Measurements from ENCODE around the gene ZIC2.

ZIC2 gene

GRCh38 chr13:99976575-99976974, 5.0 kb upstream of the ZIC2 start:
- Mint-ChIP-seq H3K27me3 (peaks cover 52% of the 10 kb centered on the region), H3K9me3 (ENCODE audit: low read depth) (peaks cover 23% of the 10 kb centered on the region), H3K27ac (no peak overlapping the region), H3K36me3 (peaks cover 5% of the 10 kb centered on the region), H3K4me3 (no peak overlapping the region), H3K4me1 (ENCODE audit: low read depth) (peaks cover 16% of the 10 kb centered on the region)

- Mint-ChIP-seq H3K4me1 (ENCODE audit: low read depth) (peaks cover 10% of the 10 kb centered on the region), H3K4me3 (no peak overlapping the region), H3K36me3 (peaks cover 5% of the 10 kb centered on the region), H3K9me3 (ENCODE audit: low read depth) (peaks cover 23% of the 10 kb centered on the region), H3K27ac (no peak overlapping the region), H3K27me3 (peaks cover 47% of the 10 kb centered on the region)
These were observed 4.2 kb upstream of the ZIC2 start for GRCh38 chr13:99977334-99977911.

- H3K27me3 Mint-ChIP-seq = peaks cover 46% of the 10 kb centered on the region
- H3K36me3 Mint-ChIP-seq = peaks cover 4% of the 10 kb centered on the region
- peaks cover 20% of the 10 kb centered on the region for H3K9me3 Mint-ChIP-seq (ENCODE audit: low read depth)
- no peak overlapping the region for H3K27ac Mint-ChIP-seq
- H3K4me1 Mint-ChIP-seq (ENCODE audit: low read depth) = peaks cover 11% of the 10 kb centered on the region
- no peak overlapping the region for H3K4me3 Mint-ChIP-seq
These were observed 3.4 kb upstream of the ZIC2 start for GRCh38 chr13:99977912-99978798.

- no peak overlapping the region for H3K27ac Mint-ChIP-seq
- peaks cover 2% of the 10 kb centered on the region for H3K36me3 Mint-ChIP-seq
- peaks cover 14% of the 10 kb centered on the region for H3K9me3 Mint-ChIP-seq (ENCODE audit: low read depth)
- H3K27me3 Mint-ChIP-seq = peaks cover 44% of the 10 kb centered on the region
- peak overlapping the region; percentile 23 for H3K4me3 Mint-ChIP-seq
- peaks cover 13% of the 10 kb centered on the region for H3K4me1 Mint-ChIP-seq (ENCODE audit: low read depth)
These were observed 2.7 kb upstream of the ZIC2 start for GRCh38 chr13:99978799-99979452.

- H3K9me3 Mint-ChIP-seq (ENCODE audit: low read depth) = peaks cover 14% of the 10 kb centered on the region
- H3K4me1 Mint-ChIP-seq (ENCODE audit: low read depth) = peaks cover 19% of the 10 kb centered on the region
- H3K36me3 Mint-ChIP-seq = peaks cover 2% of the 10 kb centered on the region
- H3K4me3 Mint-ChIP-seq = no peak overlapping the region
- no peak overlapping the region for H3K27ac Mint-ChIP-seq
- peaks cover 44% of the 10 kb centered on the region for H3K27me3 Mint-ChIP-seq
These were observed 2.0 kb upstream of the ZIC2 start for GRCh38 chr13:99979453-99980200.

GRCh38 chr13:99980201-99980823, 1.3 kb upstream of the ZIC2 start:
- Mint-ChIP-seq H3K27me3 (peaks cover 43% of the 10 kb centered on the region), H3K4me1 (ENCODE audit: low read depth) (peaks cover 19% of the 10 kb centered on the region), H3K36me3 (peaks cover 2% of the 10 kb centered on the region), H3K4me3 (no peak overlapping the region), H3K9me3 (ENCODE audit: low read depth) (peaks cover 14% of the 10 kb centered on the region), H3K27ac (no peak overlapping the region)

- H3K9me3 Mint-ChIP-seq (ENCODE audit: low read depth) = peaks cover 11% of the 10 kb centered on the region
- peak overlapping the region; percentile 44 for H3K4me3 Mint-ChIP-seq
- H3K36me3 Mint-ChIP-seq = peaks cover 5% of the 10 kb centered on the region
- H3K27ac Mint-ChIP-seq = no peak overlapping the region
- H3K4me1 Mint-ChIP-seq (ENCODE audit: low read depth) = peaks cover 22% of the 10 kb centered on the region
- peaks cover 41% of the 10 kb centered on the region for H3K27me3 Mint-ChIP-seq
These were observed 505 bp upstream of the ZIC2 start for GRCh38 chr13:99980824-99981734.

GRCh38 chr13:99982036-99982730, 599 bp downstream of the ZIC2 start:
- peaks cover 40% of the 10 kb centered on the region for H3K27me3 Mint-ChIP-seq
- peaks cover 5% of the 10 kb centered on the region for H3K36me3 Mint-ChIP-seq
- H3K4me3 Mint-ChIP-seq = no peak overlapping the region
- no peak overlapping the region for H3K27ac Mint-ChIP-seq
- peaks cover 3% of the 10 kb centered on the region for H3K9me3 Mint-ChIP-seq (ENCODE audit: low read depth)
- H3K4me1 Mint-ChIP-seq (ENCODE audit: low read depth) = peaks cover 24% of the 10 kb centered on the region

- H3K4me3 Mint-ChIP-seq = peak overlapping the region; percentile 50
- peaks cover 24% of the 10 kb centered on the region for H3K4me1 Mint-ChIP-seq (ENCODE audit: low read depth)
- peaks cover 5% of the 10 kb centered on the region for H3K36me3 Mint-ChIP-seq
- peaks cover 3% of the 10 kb centered on the region for H3K9me3 Mint-ChIP-seq (ENCODE audit: low read depth)
- H3K27ac Mint-ChIP-seq = peak overlapping the region; percentile 85
- H3K27me3 Mint-ChIP-seq = peaks cover 39% of the 10 kb centered on the region
These were observed 1.3 kb downstream of the ZIC2 start for GRCh38 chr13:99982731-99983498.

GRCh38 chr13:99983499-99984401, 2.2 kb downstream of the ZIC2 start:
- peaks cover 5% of the 10 kb centered on the region for H3K36me3 Mint-ChIP-seq
- peaks cover 21% of the 10 kb centered on the region for H3K4me1 Mint-ChIP-seq (ENCODE audit: low read depth)
- peak overlapping the region; percentile 85 for H3K27ac Mint-ChIP-seq
- H3K27me3 Mint-ChIP-seq = peaks cover 37% of the 10 kb centered on the region
- H3K9me3 Mint-ChIP-seq (ENCODE audit: low read depth) = peaks cover 3% of the 10 kb centered on the region
- peak overlapping the region; percentile 50 for H3K4me3 Mint-ChIP-seq

- peaks cover 41% of the 10 kb centered on the region for H3K27me3 Mint-ChIP-seq
- peaks cover 3% of the 10 kb centered on the region for H3K9me3 Mint-ChIP-seq (ENCODE audit: low read depth)
- H3K4me3 Mint-ChIP-seq = peak overlapping the region; percentile 46
- peak overlapping the region; percentile 85 for H3K27ac Mint-ChIP-seq
- H3K4me1 Mint-ChIP-seq (ENCODE audit: low read depth) = peaks cover 21% of the 10 kb centered on the region
- peaks cover 5% of the 10 kb centered on the region for H3K36me3 Mint-ChIP-seq
These were observed 3.1 kb downstream of the ZIC2 start for GRCh38 chr13:99984461-99985240.
